H9 (cell line): ENCODE measurements around the gene HTRA3. TPM values are rescaled to one million over a fixed set of nuclear protein-coding genes. Genes with fewer than 3 reads are reported as not detected.

Experiments
- DNase-seq: peaks from one replicate; pipeline ENCODE4 v3.0.0-alpha.2; 2017
- H2AFZ ChIP-seq: one replicate; pipeline ENCODE4 v1.6.1; 2013; ENCODE audit warnings: mild to moderate bottlenecking, low read length, control low read depth, moderate library complexity
- H2AK5ac ChIP-seq: 2 replicates; pipeline ENCODE4 v1.6.1; 2013; ENCODE audit warnings: low read length, control low read depth, mixed read lengths; ENCODE audit not compliant: insufficient read length
- H2BK120ac ChIP-seq: one replicate; pipeline ENCODE4 v1.6.1; 2013; ENCODE audit warnings: low read depth, mild to moderate bottlenecking, low read length, control low read depth, inconsistent platforms; ENCODE audit not compliant: poor library complexity, severe bottlenecking
- H2BK12ac ChIP-seq: 2 replicates; pipeline ENCODE4 v1.6.1; 2013; ENCODE audit warnings: low read length, control low read depth, mixed read lengths, low read depth; ENCODE audit not compliant: insufficient read length
- H2BK15ac ChIP-seq: 2 replicates; pipeline ENCODE4 v1.6.1; 2013; ENCODE audit warnings: low read depth, low read length, control low read depth
- H2BK20ac ChIP-seq: one replicate; pipeline ENCODE4 v1.6.1; 2013; ENCODE audit warnings: low read depth, mild to moderate bottlenecking, low read length, control low read depth, inconsistent platforms; ENCODE audit not compliant: poor library complexity, severe bottlenecking
- H2BK5ac ChIP-seq: 2 replicates; pipeline ENCODE4 v1.6.1; 2013; ENCODE audit warnings: low read length, control low read depth, mixed read lengths; ENCODE audit not compliant: insufficient read length
- H3K14ac ChIP-seq: 2 replicates; pipeline ENCODE4 v1.6.1; 2013; ENCODE audit warnings: low read length, control low read depth; ENCODE audit not compliant: insufficient read depth
- H3K18ac ChIP-seq: 2 replicates; pipeline ENCODE4 v1.6.1; 2013; ENCODE audit warnings: low read depth, mild to moderate bottlenecking, mixed read lengths, low read length, control low read depth; ENCODE audit not compliant: insufficient read length
- H3K23ac ChIP-seq: 2 replicates; pipeline ENCODE4 v1.6.1; 2013; ENCODE audit warnings: low read length, control low read depth, mixed read lengths, low read depth; ENCODE audit not compliant: insufficient read length
- H3K23me2 ChIP-seq: 2 replicates; pipeline ENCODE4 v1.6.1; 2013; ENCODE audit warnings: low read depth, mild to moderate bottlenecking, mixed read lengths, low read length, control low read depth; ENCODE audit not compliant: insufficient read length, poor library complexity, severe bottlenecking
- H3K27ac ChIP-seq: 2 replicates; pipeline ENCODE4 v1.5.1; 2013; ENCODE audit warnings: low read length, control low read depth, mixed read lengths, low read depth; ENCODE audit not compliant: insufficient read length
- H3K27me3 ChIP-seq: 2 replicates; pipeline ENCODE4 v1.6.1; 2013; ENCODE audit warnings: low read length, control low read depth, inconsistent platforms; ENCODE audit not compliant: insufficient read depth
- H3K4ac ChIP-seq: 2 replicates; pipeline ENCODE4 v1.6.1; 2013; ENCODE audit warnings: low read depth, mild to moderate bottlenecking, control low read depth, inconsistent platforms, low read length, moderate library complexity
- H3K4me1 ChIP-seq: 2 replicates; pipeline ENCODE4 v1.6.1; 2013; ENCODE audit warnings: low read length, control low read depth, inconsistent platforms; ENCODE audit not compliant: insufficient read depth
- H3K4me2 ChIP-seq: 2 replicates; pipeline ENCODE4 v1.6.1; 2013; ENCODE audit warnings: low read length, control low read depth, mixed read lengths; ENCODE audit not compliant: insufficient read length, insufficient read depth
- H3K56ac ChIP-seq: 2 replicates; pipeline ENCODE4 v1.6.1; 2013; ENCODE audit warnings: low read depth, mild to moderate bottlenecking, mixed read lengths, low read length, control low read depth; ENCODE audit not compliant: insufficient read length
- H3K79me1 ChIP-seq: 2 replicates; pipeline ENCODE4 v1.6.1; 2013; ENCODE audit warnings: low read depth, mild to moderate bottlenecking, moderate library complexity, low read length, control low read depth, inconsistent platforms; ENCODE audit not compliant: insufficient read depth, poor library complexity, severe bottlenecking
- H3K79me2 ChIP-seq: 2 replicates; pipeline ENCODE4 v1.6.1; 2013; ENCODE audit warnings: low read length, control low read depth, inconsistent platforms; ENCODE audit not compliant: insufficient read depth
- H3K9ac ChIP-seq: 2 replicates; pipeline ENCODE4 v1.6.1; 2013; ENCODE audit warnings: low read length, control low read depth, mixed read lengths; ENCODE audit not compliant: insufficient read length; ENCODE audit errors: extremely low read depth
- H3K9me3 ChIP-seq: one replicate; pipeline ENCODE4 v1.6.1; 2013; ENCODE audit warnings: low read depth, low read length, inconsistent platforms; ENCODE audit not compliant: control insufficient read depth
- H3T11ph ChIP-seq: one replicate; pipeline ENCODE4 v1.6.1; 2013; ENCODE audit warnings: mild to moderate bottlenecking, low read length, control low read depth, inconsistent platforms
- H4K20me1 ChIP-seq: one replicate; pipeline ENCODE4 v1.6.1; 2013; ENCODE audit not compliant: control insufficient read depth, insufficient read length, insufficient read depth
- H4K5ac ChIP-seq: 2 replicates; pipeline ENCODE4 v1.6.1; 2013; ENCODE audit warnings: low read depth, mild to moderate bottlenecking, mixed read lengths, low read length, control low read depth; ENCODE audit not compliant: insufficient read length
- H4K8ac ChIP-seq: replicated peaks from 2 replicates; pipeline ENCODE4 v1.6.1; 2013; ENCODE audit warnings: low read length, control low read depth, mixed read lengths, low read depth; ENCODE audit not compliant: insufficient read length
- H4K91ac ChIP-seq: 2 replicates; pipeline ENCODE4 v1.6.1; 2013; ENCODE audit warnings: low read depth, mild to moderate bottlenecking, moderate library complexity, mixed read lengths, low read length, control low read depth; ENCODE audit not compliant: insufficient read length
- H3K27ac Mint-ChIP-seq, 3 experiments: 2 replicates in 2 of 3; 3 replicates in 1 of 3; pipeline ENCODE4 v1.8.0; 2020 to 2021; ENCODE audit warnings: mixed read lengths in 3 of 3, mild to moderate bottlenecking in 1 of 3, moderate library complexity in 1 of 3
- H3K27me3 Mint-ChIP-seq: 2 replicates; pipeline ENCODE4 v1.8.0; 2021; ENCODE audit warnings: low read depth, mild to moderate bottlenecking, moderate library complexity, mixed read lengths
- H3K36me3 Mint-ChIP-seq, 3 experiments: 2 replicates in 2 of 3; 3 replicates in 1 of 3; pipeline ENCODE4 v1.8.0; 2020 to 2021; ENCODE audit warnings: low read depth in 3 of 3, mixed read lengths in 3 of 3; ENCODE audit not compliant: insufficient read depth in 1 of 3
- H3K4me1 Mint-ChIP-seq, 2 experiments: 2 replicates each; pipeline ENCODE4 v1.8.0; 2020; ENCODE audit warnings: mixed read lengths in 2 of 2
- H3K4me3 Mint-ChIP-seq, 2 experiments: 2 replicates in 1 of 2; 3 replicates in 1 of 2; pipeline ENCODE4 v1.8.0; 2020 to 2021; ENCODE audit warnings: mild to moderate bottlenecking in 2 of 2, mixed read lengths in 2 of 2, moderate library complexity in 1 of 2
- H3K9me3 Mint-ChIP-seq, 2 experiments: 2 replicates in 1 of 2; 3 replicates in 1 of 2; pipeline ENCODE4 v1.8.0; 2020; ENCODE audit warnings: mild to moderate bottlenecking in 2 of 2, mixed read lengths in 2 of 2, moderate library complexity in 1 of 2
- CTCF ChIP-seq: fragments of 200-600 bp; sonication (generic); conservative IDR thresholded peaks from 3 replicates; pipeline ENCODE4 v1.8.0; 2021; ENCODE audit warnings: antibody characterized with exemption, mild to moderate bottlenecking
- WGBS: extraction: QIAGEN DNeasy Blood & Tissue Kit; methylation state at CpG from one replicate; pipeline ENCODE4 v1.1.7; 2013; ENCODE audit warnings: missing lambda C conversion rate, low lambda C conversion rate, mixed read lengths; ENCODE audit not compliant: insufficient read length; ENCODE audit errors: extremely low coverage; 5-methylcytosine and 5-hydroxymethylcytosine counted together
- total RNA-seq: library from RNA; stranded (reverse); gene quantifications from 2 replicates; pipeline ENCODE4 v1.2.1, GENCODE V29; 2021

HTRA3 gene
- total RNA-seq, 1 experiment from 2014 or later, result 3.0 TPM

GRCh38 chr4:8244931-8245460 lies 24.6 kb upstream of the HTRA3 start:
- H3K4ac ChIP-seq, result no peak overlapping the region
- no peak overlapping the region for H4K91ac ChIP-seq
- no CpG with 5 or more reads among the region's 19 CpGs for whole genome bisulfite sequencing
- H4K20me1 ChIP-seq, result no peaks in the 10 kb centered on the region
- Mint-ChIP-seq H3K4me3 (no peak overlapping the region), H3K4me1 (peaks cover 0 to 9% of the 10 kb centered on the region in 2 experiments; a peak in 2 of 4 replicates), H3K9me3 (no peaks in the 10 kb centered on the region), H3K36me3 (no peaks in the 10 kb centered on the region; a peak in 1 of 7 replicates), H3K27me3 (peaks cover 7% of the 10 kb centered on the region), H3K27ac (no peak overlapping the region)
- H3K18ac ChIP-seq, result no peak overlapping the region
- no peak overlapping the region; the same call in 1 of the 2 replicates for H3K14ac ChIP-seq
- no peak overlapping the region for H3K9ac ChIP-seq
- no peaks in the 10 kb centered on the region for H3K23me2 ChIP-seq
- H3K4me2 ChIP-seq, result no peak overlapping the region
- no peak overlapping the region for H2AK5ac ChIP-seq
- DNase-seq, result no peak
- H2BK12ac ChIP-seq, result no peak overlapping the region
- H4K5ac ChIP-seq, result no peak overlapping the region
- no peaks in the 10 kb centered on the region for H3K27me3 ChIP-seq
- H2BK120ac ChIP-seq, result no peak overlapping the region
- H3K56ac ChIP-seq, result no peak overlapping the region
- no peak overlapping the region for H3K27ac ChIP-seq
- H3K23ac ChIP-seq, result no peak overlapping the region
- no peak overlapping the region for H2BK20ac ChIP-seq
- H3K79me1 ChIP-seq, result no peaks in the 10 kb centered on the region
- H3K9me3 ChIP-seq, result no peaks in the 10 kb centered on the region
- no peak overlapping the region for H2AFZ ChIP-seq
- no peak overlapping the region for H2BK15ac ChIP-seq
- no peak for TF ChIP-seq CTCF
- H3K4me1 ChIP-seq, result no peaks in the 10 kb centered on the region
- no peak overlapping the region for H4K8ac ChIP-seq
- no peak overlapping the region for H3T11ph ChIP-seq
- no peak overlapping the region for H2BK5ac ChIP-seq
- no peaks in the 10 kb centered on the region for H3K79me2 ChIP-seq
